ENCODE measurements around the gene OBSCN.

The OBSCN gene

DNA sequence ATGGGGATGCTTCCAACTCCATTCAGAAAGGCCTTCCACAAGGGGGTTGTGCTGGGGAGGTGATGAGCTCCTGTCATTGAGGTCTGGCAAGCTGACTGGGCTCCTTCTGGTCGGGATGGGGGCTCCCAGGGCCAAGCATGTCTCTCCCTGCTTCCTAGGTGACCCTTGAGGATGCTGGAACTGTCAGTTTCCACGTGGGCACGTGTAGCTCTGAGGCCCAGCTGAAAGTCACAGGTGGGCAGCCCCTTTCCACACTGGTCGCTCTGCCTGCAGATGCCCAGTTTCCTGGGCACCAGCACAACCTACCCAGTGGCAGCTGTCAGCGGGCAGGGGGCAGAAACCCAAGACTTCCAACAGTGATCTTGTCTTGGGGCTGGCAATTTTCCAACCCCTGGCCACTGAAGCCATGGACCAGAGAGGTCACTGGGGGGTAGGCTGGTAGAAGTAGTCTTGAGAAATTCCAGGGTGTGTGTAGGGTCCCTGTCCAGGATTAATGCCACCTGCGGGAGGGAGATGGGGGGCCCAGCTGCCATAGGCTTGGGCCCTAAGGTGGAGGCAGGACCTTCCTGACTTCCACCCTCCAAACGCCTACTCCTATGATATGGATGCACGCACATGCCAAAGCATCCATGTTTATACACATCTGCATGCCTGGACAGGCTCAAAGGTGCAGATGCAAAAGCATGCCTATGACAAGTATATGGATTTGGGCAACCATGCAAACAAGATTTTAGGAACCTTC, 101.7 kb downstream of the OBSCN start:
- no peak for DNase-seq (ENCODE audit: low read depth)

DNA sequence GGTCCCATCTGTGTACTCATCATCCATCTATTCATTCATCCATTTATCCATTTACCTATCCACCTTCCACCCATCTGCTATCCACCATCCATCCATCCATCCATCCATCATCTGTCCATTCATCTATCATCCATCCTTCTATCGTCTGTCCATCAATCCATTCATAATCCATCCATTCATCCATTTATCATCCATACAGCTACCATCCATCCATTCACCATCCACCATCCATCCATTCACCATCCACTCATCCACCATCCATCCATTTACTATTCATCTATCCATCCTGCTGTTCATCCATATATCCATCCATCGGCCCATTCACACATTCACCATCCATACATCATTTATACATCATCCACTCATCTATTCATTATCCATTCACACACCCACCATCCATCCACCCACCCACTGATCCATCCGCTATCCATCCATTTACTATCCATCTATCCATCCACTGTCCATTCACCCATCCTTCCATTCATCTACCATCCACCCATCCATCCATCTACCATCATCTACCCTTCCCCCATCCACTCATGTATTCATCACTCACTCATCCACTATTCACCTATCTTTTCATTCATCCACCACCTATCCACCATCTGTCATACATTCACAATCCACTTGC, 102.4 kb downstream of the OBSCN start:
- DNase-seq (ENCODE audit: low read depth) = no peak

DNA sequence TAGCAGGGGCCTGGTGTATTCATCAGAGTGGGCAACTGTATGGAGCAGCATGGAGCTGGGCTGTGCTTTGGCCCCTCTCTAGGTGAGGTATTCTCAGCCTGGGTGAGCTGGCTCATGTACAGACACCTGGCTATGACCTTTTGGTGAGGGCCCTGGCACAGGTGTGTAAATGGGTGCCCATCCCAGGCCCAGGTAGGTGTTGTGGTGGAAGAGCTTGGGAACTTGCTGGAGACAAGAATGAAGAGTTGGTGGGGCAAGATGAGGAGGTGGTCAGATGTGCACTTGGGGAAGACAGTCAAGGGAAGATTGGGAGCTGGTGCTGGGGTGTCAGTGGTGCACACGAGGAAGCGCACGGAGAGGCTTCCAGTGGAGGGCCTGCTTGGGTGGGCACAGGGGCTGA, 103.2 kb downstream of the OBSCN start:
- DNase-seq (ENCODE audit: low read depth) = no peak

DNA sequence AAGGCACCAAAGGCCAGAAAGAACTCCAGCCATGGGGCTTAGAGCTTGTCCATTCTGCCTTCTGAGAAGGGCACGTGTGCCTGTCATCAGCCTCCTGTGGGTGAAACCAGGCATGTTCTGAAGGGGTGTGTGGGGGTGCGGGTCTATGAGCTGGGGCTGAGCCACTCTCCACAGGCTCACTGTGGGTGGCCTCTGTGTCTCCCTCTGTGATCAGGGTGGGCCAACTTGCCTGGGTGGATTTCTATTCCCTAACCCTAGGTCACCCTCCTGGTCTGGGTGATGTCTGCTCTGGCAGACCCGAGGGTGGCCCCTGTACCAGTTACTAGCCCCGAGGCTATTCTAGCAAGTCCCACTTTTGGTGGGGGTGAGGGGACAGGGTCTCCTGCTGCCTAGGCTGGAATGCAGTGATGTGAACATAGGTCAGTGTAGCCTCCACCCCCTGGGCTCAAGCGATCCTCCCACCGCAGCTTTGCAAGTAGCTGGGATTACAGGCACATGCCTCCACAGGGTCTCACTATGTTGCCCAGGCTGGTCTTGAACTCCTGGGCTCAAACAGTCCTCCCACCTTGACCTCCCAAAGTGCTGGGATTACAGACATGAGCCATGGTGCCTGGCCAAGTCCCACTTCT, 104.4 kb downstream of the OBSCN start:
- DNase-seq (ENCODE audit: low read depth) = no peak

DNA sequence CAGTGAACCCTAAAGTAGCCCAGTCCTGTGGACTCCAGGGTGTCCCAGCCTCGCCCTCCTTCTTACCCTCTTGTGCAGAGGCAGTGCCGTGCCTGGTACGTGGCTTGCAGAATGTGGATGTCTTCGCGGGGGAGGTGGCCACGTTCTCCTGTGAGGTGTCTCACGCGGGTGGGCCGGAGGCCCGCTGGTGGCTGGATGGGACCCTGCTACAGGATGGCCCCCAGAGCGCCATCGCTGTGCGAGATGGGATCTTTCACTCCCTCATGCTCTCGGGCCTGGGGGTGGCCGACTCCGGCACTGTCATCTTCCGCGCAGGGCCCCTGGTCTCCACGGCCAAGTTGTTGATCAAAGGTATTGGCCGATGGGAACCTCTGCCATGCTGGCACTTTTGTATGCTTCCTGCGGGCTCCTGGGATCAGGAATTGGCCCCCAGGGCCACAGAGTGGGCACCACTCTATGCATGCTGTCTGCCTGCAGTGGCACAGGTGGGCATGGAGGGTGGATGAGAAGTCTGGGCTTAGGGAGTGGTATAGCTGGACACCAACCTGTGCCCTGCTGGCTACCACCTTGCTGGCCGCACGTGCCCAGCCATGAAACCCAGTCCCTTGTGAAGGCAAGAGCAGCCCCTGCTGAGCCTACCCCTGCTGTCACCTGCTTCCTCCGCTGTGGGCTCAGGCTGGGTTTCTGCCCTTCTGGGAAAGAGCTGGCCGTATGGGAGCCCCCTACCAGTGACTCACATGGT, 105.9 kb downstream of the OBSCN start:
- DNase-seq (ENCODE audit: low read depth) = no peak

DNA sequence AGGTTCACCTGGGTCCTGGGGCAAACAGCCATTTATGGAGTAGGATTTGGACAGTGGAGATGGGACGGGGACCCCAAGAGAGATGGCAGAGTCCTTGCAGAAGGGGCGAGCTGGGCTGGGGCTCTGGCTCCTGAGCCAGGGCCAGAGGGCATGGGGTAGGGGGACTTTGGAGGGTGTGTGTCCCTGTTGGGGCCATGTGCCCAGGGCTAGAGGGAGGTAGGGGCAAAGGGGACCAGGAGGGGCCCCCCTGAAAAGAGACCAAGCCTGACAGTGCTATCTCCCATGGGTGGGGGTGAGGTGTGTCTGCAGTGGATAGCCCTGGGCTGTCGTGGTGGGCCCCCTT, 106.4 kb downstream of the OBSCN start:
- DNase-seq (ENCODE audit: low read depth) = no peak

DNA sequence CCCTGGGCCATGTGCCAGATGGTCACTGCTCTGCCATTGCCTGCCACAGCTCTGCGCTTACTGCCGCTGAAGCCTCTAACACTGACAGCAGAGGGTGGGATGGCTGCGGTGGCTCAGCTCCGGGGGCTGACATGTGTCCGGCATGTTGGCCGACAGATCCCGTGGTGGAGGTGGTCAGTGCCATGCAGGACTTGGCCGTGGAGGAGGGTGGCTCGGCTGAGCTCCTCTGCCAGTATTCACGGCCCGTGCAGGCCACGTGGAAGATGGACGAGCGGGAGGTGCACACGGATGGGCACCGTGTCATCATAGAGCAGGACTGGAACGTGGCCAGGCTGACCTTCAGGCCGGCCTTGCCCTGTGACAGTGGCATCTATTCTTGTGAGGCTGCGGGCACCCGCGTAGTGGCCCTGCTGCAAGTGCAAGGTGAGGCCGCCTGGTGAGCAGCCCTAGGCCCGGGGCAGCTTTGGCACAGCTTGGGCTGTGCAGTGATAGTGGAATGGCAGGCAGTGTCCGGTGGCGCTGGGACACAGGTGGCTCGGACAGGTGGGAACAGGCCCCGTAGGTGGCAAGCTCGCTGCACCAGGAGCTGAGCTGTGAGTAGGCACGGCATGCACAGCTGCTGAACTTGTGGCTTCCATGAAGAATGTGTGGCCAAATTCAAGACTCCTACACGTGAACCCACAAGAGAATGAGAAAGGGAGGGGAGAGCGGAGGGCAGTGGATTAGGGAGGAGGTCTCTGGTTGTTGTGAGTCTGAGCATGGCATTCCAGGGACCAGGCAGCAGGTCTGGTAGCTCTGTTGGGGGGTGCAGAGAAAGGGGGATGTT, 107.0 kb downstream of the OBSCN start:
- no peak for DNase-seq (ENCODE audit: low read depth)

DNA sequence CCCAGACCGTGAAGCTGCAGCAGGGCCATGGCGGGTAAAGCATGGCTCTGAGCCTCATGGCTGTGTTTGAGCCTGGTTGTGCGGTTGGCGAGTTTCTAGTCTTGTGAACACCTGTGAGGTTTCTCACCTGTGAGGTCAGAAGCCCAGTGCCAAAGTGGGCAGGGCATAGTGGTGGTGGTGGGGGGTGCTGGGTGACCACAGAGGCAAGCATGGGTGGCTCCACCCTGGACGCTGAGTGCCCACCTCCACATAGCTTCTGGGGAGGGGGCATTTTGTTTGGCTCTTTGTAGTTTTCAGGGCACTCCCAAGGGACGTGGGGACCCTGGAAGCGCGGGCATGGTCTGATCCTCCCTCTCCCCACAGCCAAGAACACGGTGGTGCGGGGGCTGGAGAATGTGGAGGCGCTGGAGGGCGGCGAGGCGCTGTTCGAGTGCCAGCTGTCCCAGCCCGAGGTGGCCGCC, 107.7 kb downstream of the OBSCN start:
- DNase-seq (ENCODE audit: low read depth) = no peak

DNA sequence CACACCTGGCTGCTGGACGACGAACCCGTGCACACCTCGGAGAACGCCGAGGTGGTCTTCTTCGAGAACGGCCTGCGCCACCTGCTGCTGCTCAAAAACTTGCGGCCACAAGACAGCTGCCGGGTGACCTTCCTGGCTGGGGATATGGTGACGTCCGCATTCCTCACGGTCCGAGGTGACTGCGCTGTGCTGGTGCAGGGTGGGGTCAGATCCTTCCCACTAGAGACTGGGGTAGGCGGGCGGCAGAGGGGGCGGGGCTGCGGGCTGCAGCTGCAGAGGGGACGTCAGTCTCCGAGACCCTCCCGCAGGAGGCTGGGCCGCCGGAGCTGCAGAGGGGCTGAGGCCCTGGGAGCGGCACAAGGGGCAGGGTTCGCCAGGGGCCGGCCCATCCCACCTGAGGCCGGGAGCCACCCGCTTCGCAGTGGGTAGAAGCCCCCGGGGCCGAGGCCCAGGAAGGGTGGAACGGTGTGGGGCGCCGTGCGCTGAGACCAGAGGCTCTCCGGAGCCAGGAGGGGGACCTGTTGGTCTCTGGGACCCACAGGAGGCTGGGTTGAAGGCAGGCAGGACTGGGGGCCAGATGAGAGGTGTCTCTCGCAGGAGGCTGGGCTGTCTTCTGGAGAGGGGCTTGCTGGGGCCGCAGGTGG, 108.2 kb downstream of the OBSCN start:
- DNase-seq (ENCODE audit: low read depth) = no peak

DNA sequence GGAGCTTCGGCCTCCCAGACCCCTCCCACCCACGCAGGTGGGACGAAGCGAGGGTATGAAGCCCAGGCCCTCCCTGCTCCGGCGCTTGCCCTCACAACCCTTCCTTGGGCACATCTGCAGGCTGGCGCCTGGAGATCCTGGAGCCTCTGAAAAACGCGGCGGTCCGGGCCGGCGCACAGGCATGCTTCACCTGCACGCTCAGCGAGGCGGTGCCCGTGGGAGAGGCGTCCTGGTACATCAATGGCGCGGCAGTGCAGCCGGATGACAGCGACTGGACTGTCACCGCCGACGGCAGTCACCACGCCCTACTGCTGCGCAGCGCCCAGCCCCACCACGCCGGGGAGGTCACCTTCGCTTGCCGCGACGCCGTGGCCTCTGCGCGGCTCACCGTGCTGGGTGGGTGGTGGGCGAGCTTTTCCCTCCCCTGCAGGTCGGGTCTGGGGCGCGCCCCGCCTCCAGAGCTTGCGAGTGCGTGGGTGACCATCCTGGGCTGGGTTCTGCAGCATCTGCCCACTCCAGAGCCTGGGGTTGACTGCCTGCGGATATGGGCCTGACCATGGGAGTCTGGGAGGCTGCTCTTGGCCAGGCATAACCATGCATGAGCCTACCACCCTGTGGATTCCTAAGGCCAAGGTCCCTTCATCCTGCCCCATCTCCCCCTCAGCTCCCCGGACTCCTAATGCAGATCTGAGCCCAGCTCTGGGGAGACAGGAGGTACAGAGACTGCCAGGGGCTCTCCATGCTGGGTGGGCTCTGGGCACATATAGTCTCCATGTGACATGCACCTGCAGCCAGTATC, 108.9 kb downstream of the OBSCN start:
- no peak for DNase-seq (ENCODE audit: low read depth)

DNA sequence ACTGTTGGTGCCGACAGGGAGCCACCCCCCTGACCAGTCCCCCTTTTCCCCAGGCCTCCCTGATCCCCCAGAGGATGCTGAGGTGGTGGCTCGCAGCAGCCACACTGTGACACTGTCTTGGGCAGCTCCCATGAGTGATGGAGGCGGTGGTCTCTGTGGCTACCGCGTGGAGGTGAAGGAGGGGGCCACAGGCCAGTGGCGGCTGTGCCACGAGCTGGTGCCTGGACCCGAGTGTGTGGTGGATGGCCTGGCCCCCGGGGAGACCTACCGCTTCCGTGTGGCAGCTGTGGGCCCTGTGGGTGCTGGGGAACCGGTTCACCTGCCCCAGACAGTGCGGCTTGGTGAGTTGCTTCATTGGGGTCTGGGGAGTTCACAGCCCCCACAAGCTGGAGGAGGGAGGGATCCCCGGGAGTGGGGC, 109.6 kb downstream of the OBSCN start:
- no peak for DNase-seq (ENCODE audit: low read depth)

DNA sequence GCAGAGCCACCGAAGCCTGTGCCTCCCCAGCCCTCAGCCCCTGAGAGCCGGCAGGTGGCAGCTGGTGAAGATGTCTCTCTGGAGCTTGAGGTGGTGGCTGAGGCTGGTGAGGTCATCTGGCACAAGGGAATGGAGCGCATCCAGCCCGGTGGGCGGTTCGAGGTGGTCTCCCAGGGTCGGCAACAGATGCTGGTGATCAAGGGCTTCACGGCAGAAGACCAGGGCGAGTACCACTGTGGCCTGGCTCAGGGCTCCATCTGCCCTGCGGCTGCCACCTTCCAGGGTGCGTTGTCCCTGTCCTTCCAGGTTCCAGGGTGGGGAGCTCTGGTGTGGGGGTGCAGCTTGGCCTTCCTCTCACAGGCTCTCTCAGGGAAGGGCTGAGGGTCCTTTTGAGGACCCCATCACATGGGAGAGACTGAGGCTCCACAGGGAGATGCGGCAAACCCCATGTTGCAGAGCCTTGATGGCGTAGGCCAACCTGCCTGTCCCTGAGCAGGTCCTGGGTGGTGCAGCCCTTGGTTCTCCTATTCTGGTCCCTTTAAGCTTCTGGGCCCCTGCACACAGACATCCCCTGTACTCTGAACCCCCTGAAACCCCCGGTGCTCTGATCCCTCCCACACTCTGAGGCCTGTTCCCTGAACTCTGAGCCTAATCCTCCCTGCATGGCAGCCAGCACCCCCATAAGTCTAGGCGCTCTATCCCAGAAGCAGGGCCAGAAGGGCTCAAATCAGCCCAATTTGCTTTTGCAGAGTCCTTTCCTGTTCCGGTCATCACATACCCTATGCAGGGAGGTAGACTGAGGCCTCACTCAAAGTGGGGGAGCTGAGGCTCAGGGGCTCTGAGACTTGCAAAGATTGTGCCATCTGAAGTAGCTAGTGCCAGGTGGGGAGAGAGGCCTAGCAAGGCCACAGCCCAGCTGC, 110.3 kb downstream of the OBSCN start:
- no peak for DNase-seq (ENCODE audit: low read depth)

DNA sequence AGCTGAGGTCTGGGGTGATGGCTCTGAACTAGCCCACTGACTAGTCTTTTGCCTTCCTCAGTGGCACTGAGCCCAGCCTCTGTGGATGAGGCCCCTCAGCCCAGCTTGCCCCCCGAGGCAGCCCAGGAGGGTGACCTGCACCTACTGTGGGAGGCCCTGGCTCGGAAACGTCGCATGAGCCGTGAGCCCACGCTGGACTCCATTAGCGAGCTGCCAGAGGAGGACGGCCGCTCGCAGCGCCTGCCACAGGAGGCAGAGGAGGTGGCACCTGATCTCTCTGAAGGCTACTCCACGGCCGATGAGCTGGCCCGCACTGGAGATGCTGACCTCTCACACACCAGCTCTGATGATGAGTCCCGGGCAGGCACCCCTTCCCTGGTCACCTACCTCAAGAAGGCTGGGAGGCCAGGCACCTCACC, 111.0 kb downstream of the OBSCN start:
- no peak for DNase-seq (ENCODE audit: low read depth)

DNA sequence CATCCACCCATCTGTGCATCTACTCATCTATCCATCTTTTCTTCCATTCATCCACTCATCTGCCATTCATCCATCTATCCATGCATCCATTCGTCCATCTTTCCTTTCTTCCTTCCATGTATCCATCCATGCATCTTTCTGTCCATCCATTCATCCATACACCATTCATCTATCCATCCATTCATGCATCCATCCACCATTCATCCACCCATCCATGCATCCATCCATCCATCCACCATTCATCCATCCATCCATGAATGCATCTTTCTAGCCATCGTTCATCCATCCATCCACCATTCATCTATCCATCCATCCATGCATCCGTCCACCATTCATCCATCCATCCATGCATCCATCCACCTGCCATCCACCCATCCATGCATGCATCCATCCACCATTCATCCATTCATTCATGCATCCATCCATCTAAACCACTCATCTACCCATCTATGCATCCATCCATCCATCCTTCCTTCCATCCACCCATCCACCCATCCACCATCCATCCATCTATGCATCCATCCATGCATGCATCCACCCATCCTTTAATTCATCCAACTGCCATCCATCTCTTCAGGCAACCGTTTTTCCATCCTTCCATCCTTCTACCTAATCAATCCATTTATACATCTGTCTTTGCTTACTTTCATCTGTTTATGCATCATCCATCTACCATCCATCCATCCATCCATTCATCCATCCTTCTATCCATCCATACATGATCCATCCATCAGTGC, 111.7 kb downstream of the OBSCN start:
- DNase-seq (ENCODE audit: low read depth) = no peak

DNA sequence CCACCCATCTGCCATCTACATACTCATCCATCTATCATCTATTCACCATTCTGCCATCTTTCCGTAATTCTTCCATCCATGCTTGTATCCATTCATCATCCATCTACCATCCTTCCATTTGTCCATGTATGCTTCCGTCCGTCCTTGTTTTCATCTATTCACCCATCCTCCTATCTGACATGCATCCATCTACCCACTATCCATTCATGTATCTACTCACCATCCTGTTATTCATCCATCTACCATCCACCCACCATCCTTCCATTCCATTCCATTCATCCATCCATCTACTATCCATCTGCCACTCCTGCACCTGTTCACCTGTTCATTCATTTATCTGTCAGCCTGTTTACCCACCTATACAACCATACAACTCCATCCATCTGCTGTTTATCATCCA, 112.5 kb downstream of the OBSCN start:
- no peak for DNase-seq (ENCODE audit: low read depth)

DNA sequence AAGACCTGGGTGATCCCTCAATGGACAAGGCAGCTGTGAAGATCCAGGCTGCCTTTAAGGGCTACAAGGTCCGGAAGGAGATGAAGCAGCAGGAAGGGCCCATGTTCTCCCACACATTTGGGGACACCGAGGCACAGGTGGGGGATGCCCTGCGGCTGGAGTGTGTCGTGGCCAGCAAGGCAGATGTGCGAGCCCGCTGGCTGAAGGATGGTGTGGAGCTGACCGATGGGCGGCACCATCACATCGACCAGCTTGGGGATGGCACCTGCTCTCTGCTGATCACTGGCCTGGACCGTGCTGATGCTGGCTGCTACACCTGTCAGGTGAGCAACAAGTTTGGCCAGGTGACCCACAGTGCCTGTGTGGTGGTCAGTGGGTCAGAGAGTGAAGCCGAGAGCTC, 113.6 kb downstream of the OBSCN start:
- no peak for DNase-seq (ENCODE audit: low read depth)

DNA sequence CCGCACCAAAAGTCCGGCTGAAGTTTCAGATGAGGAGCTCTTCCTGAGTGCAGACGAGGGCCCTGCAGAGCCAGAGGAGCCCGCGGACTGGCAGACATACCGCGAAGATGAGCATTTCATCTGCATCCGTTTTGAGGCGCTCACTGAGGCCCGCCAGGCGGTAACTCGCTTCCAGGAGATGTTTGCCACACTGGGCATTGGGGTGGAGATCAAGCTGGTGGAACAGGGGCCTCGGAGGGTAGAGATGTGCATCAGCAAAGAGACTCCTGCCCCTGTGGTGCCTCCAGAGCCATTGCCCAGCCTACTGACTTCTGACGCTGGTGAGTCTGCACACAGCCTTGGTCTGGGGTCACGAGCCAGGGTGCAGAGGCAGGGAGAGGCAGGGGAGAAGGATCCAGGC, 114.1 kb downstream of the OBSCN start:
- no peak for DNase-seq (ENCODE audit: low read depth)

DNA sequence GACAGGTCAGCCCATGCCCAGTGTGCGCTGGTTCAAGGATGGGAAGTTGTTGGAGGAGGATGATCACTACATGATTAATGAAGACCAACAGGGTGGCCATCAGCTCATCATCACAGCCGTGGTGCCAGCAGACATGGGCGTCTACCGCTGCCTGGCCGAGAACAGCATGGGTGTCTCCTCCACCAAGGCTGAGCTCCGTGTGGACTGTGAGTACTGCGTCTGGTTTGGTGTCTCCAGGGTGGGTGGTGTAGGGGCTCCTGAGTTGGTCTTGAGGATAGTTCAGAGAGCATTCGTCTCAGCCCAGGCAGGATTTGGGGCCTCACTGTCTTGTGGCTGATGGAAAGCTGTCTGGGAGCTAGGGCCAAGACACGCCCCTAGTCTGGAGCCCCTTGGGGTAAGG, 115.6 kb downstream of the OBSCN start:
- no peak for DNase-seq (ENCODE audit: low read depth)

DNA sequence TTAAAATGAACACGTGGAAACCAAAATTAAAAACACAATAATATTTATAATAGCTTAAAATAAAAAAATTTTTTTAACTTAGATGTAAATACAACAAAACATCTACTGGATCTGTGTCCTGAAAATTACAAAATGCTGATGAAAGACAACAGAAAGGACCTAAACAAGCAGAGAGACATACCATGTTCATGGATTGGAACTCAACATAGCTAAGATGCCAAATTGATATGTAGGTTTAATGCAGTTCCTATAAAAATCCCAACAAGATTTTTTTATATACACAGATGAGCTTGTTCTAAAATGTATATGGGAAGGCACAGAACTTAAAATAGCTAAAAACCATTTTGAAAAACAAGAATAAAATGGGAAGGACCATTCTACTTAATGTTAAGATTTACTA, 117.4 kb downstream of the OBSCN start:
- DNase-seq (ENCODE audit: low read depth) = no peak

All from activated T-helper 9 cell treated with anti-CD3 and anti-CD28 coated beads, Interleukin-2, amount 50 U/mL, for 16 hours (primary cell).